Measurements from ENCODE around the gene BCAS4.

Gene BCAS4

DNA sequence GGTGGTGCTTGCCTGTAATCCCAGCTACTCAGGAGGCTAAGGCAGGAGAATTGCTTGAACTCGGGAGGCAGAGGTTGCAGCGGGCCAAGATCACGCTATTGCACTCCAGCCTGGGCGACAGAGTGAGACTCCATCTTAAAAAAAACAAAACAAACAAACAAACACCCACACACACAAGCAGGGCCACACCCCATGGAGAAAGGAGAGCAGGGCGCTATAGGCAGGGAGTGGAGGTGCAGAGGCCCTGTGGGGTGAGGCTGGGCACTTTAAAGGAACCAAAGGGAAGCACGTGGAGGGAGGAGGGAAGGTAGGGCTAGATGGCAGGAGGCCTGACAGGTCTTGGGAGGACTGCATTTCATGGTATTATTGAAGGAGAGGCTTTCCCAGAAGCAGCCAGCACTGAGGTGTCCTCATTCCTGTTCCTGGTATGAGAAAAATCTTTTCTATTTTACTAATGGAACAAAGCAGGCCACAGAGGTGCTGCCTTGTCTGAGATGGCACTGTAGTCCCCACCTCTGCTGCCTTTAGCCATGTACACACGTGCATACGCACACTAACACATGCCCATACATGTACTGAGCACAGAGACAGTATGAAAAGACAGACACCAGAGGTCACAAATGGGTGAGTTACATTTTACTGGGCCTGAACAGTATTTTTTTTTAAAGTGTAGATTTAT, 44.0 kb downstream of the BCAS4 start:
- Histone ChIP-seq H3K4me1 (ENCODE audit: control insufficient read depth, low read length) (peaks cover 81% of the 10 kb centered on the region), H3K36me3 (ENCODE audit: control insufficient read depth, low read length) (peaks cover 92% of the 10 kb centered on the region), H3K9me2 (replicated peaks; ENCODE audit: control insufficient read depth, low read length) (no peaks in the 10 kb centered on the region), H3K27me3 (ENCODE audit: control insufficient read depth, low read length) (no peaks in the 10 kb centered on the region), H3K27ac (ENCODE audit: low read depth, low read length) (peak overlapping the region; percentile 24), H3K79me2 (ENCODE audit: control insufficient read depth, low read length) (peaks cover 69% of the 10 kb centered on the region), H3K4me2 (ENCODE audit: low read length) (no peak overlapping the region), H4K20me1 (ENCODE audit: control insufficient read depth, insufficient read depth, low read depth, low read length) (no peaks in the 10 kb centered on the region), H3K4me3 (ENCODE audit: low read length) (no peak overlapping the region), H3F3A (ENCODE audit: control insufficient read depth, insufficient read depth) (no peaks in the 10 kb centered on the region), H3K9me3 (ENCODE audit: control insufficient read depth, insufficient read depth, low read length) (no peaks in the 10 kb centered on the region)
- TF ChIP-seq EZH2phosphoT487 (IDR thresholded peaks at IDR 0.05; ENCODE audit: borderline replicate concordance, low read length) (no peak), CTCF (IDR thresholded peaks at IDR 0.05; ENCODE audit: low read depth, low read length, poor library complexity, severe bottlenecking) (no peak)

- Histone ChIP-seq H3K9me3 (ENCODE audit: control insufficient read depth, insufficient read depth, low read length) (no peaks in the 10 kb centered on the region), H3K4me2 (ENCODE audit: low read length) (peak overlapping the region; percentile 14; the same call in 1 of the 2 replicates), H3K27ac (ENCODE audit: low read depth, low read length) (peak overlapping the region; percentile 38; the same call in 1 of the 2 replicates), H3K4me1 (ENCODE audit: control insufficient read depth, low read length) (peaks cover 82% of the 10 kb centered on the region), H3K27me3 (ENCODE audit: control insufficient read depth, low read length) (no peaks in the 10 kb centered on the region), H3F3A (ENCODE audit: control insufficient read depth, insufficient read depth) (peaks cover 4% of the 10 kb centered on the region; the same call in 1 of the 2 replicates), H3K4me3 (ENCODE audit: low read length) (no peak overlapping the region), H3K9me2 (replicated peaks; ENCODE audit: control insufficient read depth, low read length) (no peaks in the 10 kb centered on the region), H3K79me2 (ENCODE audit: control insufficient read depth, low read length) (peaks cover 66% of the 10 kb centered on the region), H3K36me3 (ENCODE audit: control insufficient read depth, low read length) (peaks cover 91% of the 10 kb centered on the region), H4K20me1 (ENCODE audit: control insufficient read depth, insufficient read depth, low read depth, low read length) (no peaks in the 10 kb centered on the region)
- TF ChIP-seq EZH2phosphoT487 (IDR thresholded peaks at IDR 0.05; ENCODE audit: borderline replicate concordance, low read length) (no peak), CTCF (IDR thresholded peaks at IDR 0.05; ENCODE audit: low read depth, low read length, poor library complexity, severe bottlenecking) (no peak)
Observed at GRCh38 chr20:50842821-50843220, 48.0 kb downstream of the BCAS4 start.

DNA sequence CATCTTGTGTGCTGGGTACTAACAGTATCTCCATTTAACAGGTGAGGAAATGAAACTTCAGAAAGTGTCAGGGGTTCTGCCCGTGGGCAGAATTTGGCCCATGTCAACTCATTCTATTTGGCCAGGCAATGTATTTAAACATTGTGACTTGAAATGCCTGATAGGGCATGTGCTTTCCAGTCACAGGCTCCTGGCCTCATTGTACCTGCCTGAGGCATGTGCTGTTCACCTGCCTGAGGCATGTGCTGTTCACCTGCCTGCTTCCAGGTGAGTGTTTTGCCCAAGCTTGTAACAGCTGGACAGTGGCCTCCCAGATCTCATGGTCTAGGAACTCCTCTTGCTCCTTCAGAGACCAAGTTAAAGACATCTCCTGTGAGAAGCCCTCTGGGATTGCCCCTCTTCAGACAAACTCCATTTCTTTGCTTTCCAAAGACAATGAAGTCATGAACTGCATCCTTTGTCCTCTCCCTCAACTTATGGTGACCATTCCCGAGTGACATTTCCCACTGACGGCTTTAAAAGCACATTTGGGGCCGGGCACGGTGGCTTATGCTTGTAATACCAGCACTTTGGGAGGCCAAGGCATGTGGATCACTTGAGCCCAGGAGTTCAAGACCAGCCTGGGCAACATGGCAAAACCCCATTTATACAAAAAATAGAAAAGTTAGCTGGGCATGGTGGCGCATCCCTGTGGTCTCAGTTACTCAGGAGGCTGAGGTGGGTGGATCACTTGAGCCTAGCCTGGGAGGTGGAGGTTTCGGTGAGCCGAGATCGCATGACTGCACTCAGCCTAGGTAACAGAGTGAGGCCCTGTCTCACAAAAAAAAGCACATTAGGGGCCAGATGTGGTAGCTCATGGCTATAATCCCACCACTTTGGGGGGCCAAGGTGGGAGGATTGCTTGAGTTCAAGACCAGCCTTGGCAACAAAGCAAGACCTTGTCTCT, 48.7 kb downstream of the BCAS4 start:
- no peak for TF ChIP-seq EZH2phosphoT487 (IDR thresholded peaks at IDR 0.05; ENCODE audit: borderline replicate concordance, low read length)
- TF ChIP-seq CTCF (IDR thresholded peaks at IDR 0.05; ENCODE audit: low read depth, low read length, poor library complexity, severe bottlenecking) = no peak
- Histone ChIP-seq H3K4me3 (ENCODE audit: low read length) (no peak overlapping the region), H3K36me3 (ENCODE audit: control insufficient read depth, low read length) (peaks cover 91% of the 10 kb centered on the region)

More for the DNA sequence above, 48.7 kb downstream of the BCAS4 start:
- Histone ChIP-seq H3K27me3 (ENCODE audit: control insufficient read depth, low read length) (no peaks in the 10 kb centered on the region), H4K20me1 (ENCODE audit: control insufficient read depth, insufficient read depth, low read depth, low read length) (no peaks in the 10 kb centered on the region), H3K4me2 (ENCODE audit: low read length) (peak overlapping the region; percentile 14; the same call in 1 of the 2 replicates), H3F3A (ENCODE audit: control insufficient read depth, insufficient read depth) (peaks cover 4% of the 10 kb centered on the region; the same call in 1 of the 2 replicates), H3K79me2 (ENCODE audit: control insufficient read depth, low read length) (peaks cover 64% of the 10 kb centered on the region), H3K9me2 (replicated peaks; ENCODE audit: control insufficient read depth, low read length) (no peaks in the 10 kb centered on the region), H3K27ac (ENCODE audit: low read depth, low read length) (peak overlapping the region; percentile 38; the same call in 1 of the 2 replicates), H3K4me1 (ENCODE audit: control insufficient read depth, low read length) (peaks cover 82% of the 10 kb centered on the region), H3K9me3 (ENCODE audit: control insufficient read depth, insufficient read depth, low read length) (no peaks in the 10 kb centered on the region)

All from DOHH2 (cell line).